Hepatocyte (in vitro differentiated cells): ENCODE results near the gene SLC36A4. TPM values are rescaled to one million over a fixed set of nuclear protein-coding genes. Genes with fewer than 3 reads are reported as not detected.

Source experiments
- DNase-seq: peaks from one replicate; pipeline ENCODE4 v3.0.0-alpha.2; 2016; ENCODE audit warnings: low spot score
- H2AFZ ChIP-seq: fragments of 200-600 bp; sonication (generic); 2 replicates; pipeline ENCODE4 v1.6.0; 2016; ENCODE audit warnings: antibody characterized with exemption, mild to moderate bottlenecking
- H3K27ac ChIP-seq: fragments of 200-600 bp; sonication (generic); 2 replicates; pipeline ENCODE4 v1.5.1; 2016; ENCODE audit warnings: mild to moderate bottlenecking
- H3K27me3 ChIP-seq: fragments of 200-600 bp; sonication (generic); 2 replicates; pipeline ENCODE4 v1.6.1; 2016
- H3K36me3 ChIP-seq: fragments of 200-600 bp; sonication (generic); replicated peaks from 2 replicates; pipeline ENCODE4 v1.5.1; 2016; ENCODE audit warnings: low read depth; ENCODE audit not compliant: insufficient read depth
- H3K4me1 ChIP-seq: fragments of 200-600 bp; sonication (generic); 2 replicates; pipeline ENCODE4 v1.5.1; 2016; ENCODE audit warnings: mild to moderate bottlenecking, moderate library complexity; ENCODE audit not compliant: insufficient read depth
- H3K4me2 ChIP-seq: fragments of 200-600 bp; sonication (generic); 2 replicates; pipeline ENCODE4 v1.6.0; 2016
- H3K4me3 ChIP-seq: fragments of 200-600 bp; sonication (generic); 2 replicates; pipeline ENCODE4 v1.5.1; 2016; ENCODE audit warnings: mild to moderate bottlenecking
- H3K79me2 ChIP-seq: fragments of 200-600 bp; sonication (generic); 2 replicates; pipeline ENCODE4 v1.6.0; 2017; ENCODE audit warnings: mild to moderate bottlenecking
- H3K9me2 ChIP-seq: fragments of 200-600 bp; sonication (generic); replicated peaks from 2 replicates; pipeline ENCODE4 v1.6.0; 2017; ENCODE audit warnings: mild to moderate bottlenecking; ENCODE audit not compliant: insufficient read depth
- H3K9me3 ChIP-seq: fragments of 200-600 bp; sonication (generic); 2 replicates; pipeline ENCODE4 v1.5.1; 2016; ENCODE audit warnings: low read depth, mild to moderate bottlenecking
- H4K20me1 ChIP-seq: fragments of 200-600 bp; sonication (generic); 2 replicates; pipeline ENCODE4 v1.6.0; 2016; ENCODE audit warnings: mild to moderate bottlenecking; ENCODE audit not compliant: insufficient read depth, poor library complexity, severe bottlenecking
- CTCF ChIP-seq: fragments of 200-600 bp; sonication (generic); IDR thresholded peaks from 2 replicates; pipeline ENCODE4 v1.5.1; 2016; ENCODE audit warnings: antibody characterized with exemption, mild to moderate bottlenecking; ENCODE audit not compliant: poor library complexity
- EZH2 ChIP-seq: fragments of 200-600 bp; sonication (generic); IDR thresholded peaks from 2 replicates; pipeline ENCODE4 v1.6.1; 2016; ENCODE audit warnings: antibody characterized with exemption, mild to moderate bottlenecking, borderline replicate concordance
- EZH2phosphoT487 ChIP-seq: fragments of 200-600 bp; sonication (generic); IDR thresholded peaks from one replicate; pipeline ENCODE4 v1.6.1; 2018; ENCODE audit warnings: antibody characterized with exemption, mild to moderate bottlenecking, low read depth, moderate library complexity; ENCODE audit not compliant: unreplicated experiment, severe bottlenecking
- WGBS: methylation state at CpG from one replicate; pipeline ENCODE4 v1.1.6; 2016; ENCODE audit warnings: low lambda C conversion rate; ENCODE audit errors: missing lambda C conversion rate; 5-methylcytosine and 5-hydroxymethylcytosine counted together
- polyA plus RNA-seq: library from polyadenylated mRNA; unstranded; fragments of >200 nt; fragmentation: Nextera tagmentation; extraction: Ambion mirVana; gene quantifications from 2 replicates; pipeline ENCODE4 v1.2.1, GENCODE V29; 2016
- total RNA-seq: library from RNA; depleted of rRNA; stranded (reverse); fragments of >200 nt; gene quantifications from 2 replicates; pipeline ENCODE4 v1.2.3, GENCODE V29; 2014

SLC36A4 gene
- total and polyA plus RNA-seq, 2 experiments from 2014 or later = 17.6 to 18.4 TPM

- no peak overlapping the region for H3K27ac ChIP-seq
- 83% methylated on average over 2 of the region's 2 CpGs for WGBS
- no peak overlapping the region for H3K4me3 ChIP-seq
- H3K9me3 ChIP-seq = no peaks in the 10 kb centered on the region
- peaks cover 82% of the 10 kb centered on the region for H3K79me2 ChIP-seq
- no peak overlapping the region for H2AFZ ChIP-seq
- H3K4me2 ChIP-seq = no peak overlapping the region
- no peaks in the 10 kb centered on the region for H4K20me1 ChIP-seq
- H3K27me3 ChIP-seq = no peaks in the 10 kb centered on the region
- no peaks in the 10 kb centered on the region for H3K36me3 ChIP-seq
- DNase-seq = no peak
- TF ChIP-seq EZH2 = no peak
- TF ChIP-seq CTCF = no peak
- no peak for TF ChIP-seq EZH2phosphoT487
- no peaks in the 10 kb centered on the region for H3K4me1 ChIP-seq
- no peaks in the 10 kb centered on the region for H3K9me2 ChIP-seq
Measured at GRCh38 chr11:93193731-93194130, 4.1 kb downstream of the SLC36A4 start.

- TF ChIP-seq EZH2phosphoT487 (no peak), EZH2 (no peak), CTCF (no peak)
- no peaks in the 10 kb centered on the region for H3K27me3 ChIP-seq
- H3K27ac ChIP-seq = peak overlapping the region; percentile 48
- no peaks in the 10 kb centered on the region for H3K4me1 ChIP-seq
- peaks cover 96% of the 10 kb centered on the region for H3K79me2 ChIP-seq
- no peak overlapping the region for H3K4me3 ChIP-seq
- no peak for DNase-seq
- H3K4me2 ChIP-seq = no peak overlapping the region
- no peaks in the 10 kb centered on the region for H3K9me2 ChIP-seq
- no peaks in the 10 kb centered on the region for H3K9me3 ChIP-seq
- no peaks in the 10 kb centered on the region for H4K20me1 ChIP-seq
- no peaks in the 10 kb centered on the region for H3K36me3 ChIP-seq
- WGBS = 66% methylated on average over 5 of the region's 5 CpGs
- no peak overlapping the region for H2AFZ ChIP-seq
Measured at GRCh38 chr11:93192163-93192562, 5.6 kb downstream of the SLC36A4 start.

- Histone ChIP-seq H3K4me1 (no peaks in the 10 kb centered on the region), H3K9me3 (no peaks in the 10 kb centered on the region), H2AFZ (no peak overlapping the region), H3K27ac (no peak overlapping the region), H3K36me3 (no peaks in the 10 kb centered on the region), H3K9me2 (no peaks in the 10 kb centered on the region), H3K79me2 (peaks cover 80% of the 10 kb centered on the region), H3K4me2 (no peak overlapping the region), H4K20me1 (no peaks in the 10 kb centered on the region), H3K27me3 (no peaks in the 10 kb centered on the region), H3K4me3 (no peak overlapping the region)
- WGBS = 94% methylated on average over 1 of the region's 1 CpG
- DNase-seq = no peak
- no peak for TF ChIP-seq EZH2
Measured at GRCh38 chr11:93189462-93189861, 8.3 kb downstream of the SLC36A4 start.

- H3K4me2 ChIP-seq = no peak overlapping the region
- no peaks in the 10 kb centered on the region for H3K9me2 ChIP-seq
- no peaks in the 10 kb centered on the region for H3K4me1 ChIP-seq
- no peaks in the 10 kb centered on the region for H3K27me3 ChIP-seq
- H3K9me3 ChIP-seq = no peaks in the 10 kb centered on the region
- no peak overlapping the region for H3K4me3 ChIP-seq
- no peak overlapping the region for H3K27ac ChIP-seq
- TF ChIP-seq CTCF (no peak), EZH2 (no peak), EZH2phosphoT487 (no peak)
- peaks cover 73% of the 10 kb centered on the region for H3K79me2 ChIP-seq
- H4K20me1 ChIP-seq = no peaks in the 10 kb centered on the region
- H2AFZ ChIP-seq = no peak overlapping the region
- no peaks in the 10 kb centered on the region for H3K36me3 ChIP-seq
- no peak for DNase-seq
Measured at GRCh38 chr11:93188726-93189125, 9.1 kb downstream of the SLC36A4 start.
